ENCODE data around the gene SERPINA5. TPM values are rescaled to one million over a fixed set of nuclear protein-coding genes. Genes with fewer than 3 reads are reported as not detected.

SERPINA5 gene
- total and polyA plus RNA-seq, 2 of the 13 experiments (the other 11 are each of a cell fraction or from before 2014, with no cell fraction given): 449 to 498 TPM

GRCh38 chr14:94548131-94548998 lies 32.9 kb upstream of the SERPINA5 start (continued):
- TF ChIP-seq SATB2 (CRISPR knock-in tag; IDR thresholded peaks at IDR 0.05): no peak
- 0 out of 2 replicates have a peak, but pooled peaks have one; percentile 57 for TF ChIP-seq NR2F6 (IDR thresholded peaks at IDR 0.05)
- TF ChIP-seq NR2F6 (CRISPR knock-in tag; IDR thresholded peaks at IDR 0.05): peak; percentile 94

DNA sequence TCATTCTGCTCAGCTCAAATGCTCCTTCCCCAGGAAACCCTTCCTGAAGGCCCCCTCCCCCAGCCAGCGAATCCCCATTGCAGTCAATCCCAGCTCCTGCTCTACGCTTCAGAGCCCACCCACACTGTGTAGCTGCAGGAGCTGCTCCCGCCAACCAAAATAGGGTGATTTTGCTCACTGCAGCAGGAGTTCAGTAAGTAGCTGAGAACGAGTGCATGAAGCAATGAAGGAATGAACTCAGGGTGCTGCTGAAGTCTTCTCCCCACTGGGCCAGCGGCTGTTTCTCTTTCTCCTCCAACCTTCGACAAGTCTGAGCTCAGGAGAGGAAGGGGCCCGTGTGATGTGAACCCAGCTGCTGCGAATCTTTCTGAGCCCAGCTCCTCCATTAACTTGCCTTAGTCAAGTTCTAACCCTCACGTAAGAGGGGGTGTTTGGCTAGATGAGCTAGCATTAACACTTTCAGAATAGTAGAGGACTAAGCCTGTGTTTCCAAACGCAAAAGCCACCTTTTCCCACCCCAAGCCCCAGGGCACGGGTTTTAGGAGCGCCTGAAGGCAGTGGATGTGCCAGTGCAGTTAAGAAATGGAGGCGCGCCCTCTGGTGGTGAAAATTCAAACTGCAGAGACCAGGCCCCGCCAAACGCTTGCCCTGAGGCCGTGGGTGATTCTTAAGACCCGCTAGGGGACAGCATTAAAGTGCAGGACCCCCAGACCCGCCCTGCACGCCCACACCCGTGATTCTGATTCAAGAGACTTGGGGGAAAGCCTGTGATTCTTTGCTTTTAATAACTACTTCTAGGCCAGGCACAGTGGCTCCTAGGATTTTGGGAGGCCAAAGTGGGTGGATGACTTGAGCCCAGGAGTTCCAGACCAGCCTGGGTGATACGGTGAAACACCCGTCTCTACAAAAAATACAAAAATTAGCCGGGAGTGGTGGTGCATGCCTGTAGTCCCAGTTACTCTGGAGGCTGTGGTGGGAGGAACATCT lies 31.9 kb upstream of the SERPINA5 start:
- 20% methylated on average over 19 of the region's 24 CpGs for WGBS (ENCODE audit: low lambda C conversion rate)
- H3K4me3 ChIP-seq (replicated peaks in 1 of 3; ENCODE audit: insufficient read depth in 1 of 3, low read depth in 2 of 3, low read length in 3 of 3): peak overlapping the region; percentile 20 to 58 (median 20); a peak in 4 of 6 replicates
- peak overlapping the region; percentile 76 for H3K4me2 ChIP-seq (ENCODE audit: low read depth, low read length)
- no peaks in the 10 kb centered on the region for H3K79me2 ChIP-seq (ENCODE audit: insufficient read depth, low read length)
- peaks cover 12% of the 10 kb centered on the region for H3K9me3 ChIP-seq (ENCODE audit: low read length)
- peaks cover 73% of the 10 kb centered on the region for H3K4me1 ChIP-seq (ENCODE audit: insufficient read depth, low read length)
- ATAC-seq: peak; percentile 88
- peak overlapping the region; percentile 19; the same call in 1 of the 2 replicates for H3K9ac ChIP-seq (ENCODE audit: insufficient read depth, low read depth, low read length)
- H3K36me3 ChIP-seq (replicated peaks in 1 of 2; ENCODE audit: control insufficient read depth in 1 of 2, insufficient read depth in 2 of 2, low read length in 2 of 2): no peaks in the 10 kb centered on the region
- ChIA-PET POLR2A (interaction anchor here (0.6 to 3.0 kb wide), 21 partner anchors 9 to 126 kb away, joined by 3 to 23 read pairs (median 4); partner anchors contain the start of genes SERPINA3, SERPINA4 and SERPINA5), CTCF (ENCODE audit: low intra/inter-chr PET ratio, low total read pairs) (interaction anchor here (0.7 to 3.1 kb wide), 7 partner anchors 13 to 132 kb away, joined by 3 to 14 read pairs (median 5); no protein-coding TSS in a partner anchor)
- no TSS peak for BruUV-seq (replicated peaks)
- no peaks in the 10 kb centered on the region for H3K27me3 ChIP-seq (ENCODE audit: control insufficient read depth in 1 of 2, insufficient read depth in 2 of 2, low read length in 2 of 2)
- DNase-seq (ENCODE audit: low spot score): peak; percentile 56
- H4K20me1 ChIP-seq (ENCODE audit: insufficient read depth, low read length): no peaks in the 10 kb centered on the region
- intact Hi-C loops (cut with micrococcal nuclease; ENCODE audit: unreplicated experiment): loop anchor here (1.0 to 2.0 kb wide), 3 partner anchors 50 to 126 kb away; no protein-coding TSS in a partner anchor
- H2AFZ ChIP-seq (ENCODE audit: low read length): no peak overlapping the region
- H3K27ac ChIP-seq (ENCODE audit: extremely low read length, insufficient read depth, low read length): no peak overlapping the region
- in situ Hi-C loops (cut with HindIII; ENCODE audit: extremely low pct_ligation_motif_present, low pct_unique_long_range_greater_than_20kb): loop anchor here (5.0 to 10.0 kb wide), 2 partner anchors 122 to 136 kb away; no protein-coding TSS in a partner anchor
- FAIRE-seq: no peak
- TF ChIP-seq, protein P1, sequence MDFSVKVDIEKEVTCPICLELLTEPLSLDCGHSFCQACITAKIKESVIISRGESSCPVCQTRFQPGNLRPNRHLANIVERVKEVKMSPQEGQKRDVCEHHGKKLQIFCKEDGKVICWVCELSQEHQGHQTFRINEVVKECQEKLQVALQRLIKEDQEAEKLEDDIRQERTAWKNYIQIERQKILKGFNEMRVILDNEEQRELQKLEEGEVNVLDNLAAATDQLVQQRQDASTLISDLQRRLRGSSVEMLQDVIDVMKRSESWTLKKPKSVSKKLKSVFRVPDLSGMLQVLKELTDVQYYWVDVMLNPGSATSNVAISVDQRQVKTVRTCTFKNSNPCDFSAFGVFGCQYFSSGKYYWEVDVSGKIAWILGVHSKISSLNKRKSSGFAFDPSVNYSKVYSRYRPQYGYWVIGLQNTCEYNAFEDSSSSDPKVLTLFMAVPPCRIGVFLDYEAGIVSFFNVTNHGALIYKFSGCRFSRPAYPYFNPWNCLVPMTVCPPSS (IDR thresholded peaks at IDR 0.05): no peak
- TF ChIP-seq ZNF572 (CRISPR knock-in tag; IDR thresholded peaks at IDR 0.05): 0 out of 2 replicates have a peak, but pooled peaks have one; percentile 27
- TF ChIP-seq BHLHE40 (IDR thresholded peaks at IDR 0.05; ENCODE audit: low read length): peak; percentile 12; the same call in 1 of the 2 replicates
- no peak for TF ChIP-seq HOXA5 (CRISPR knock-in tag; IDR thresholded peaks at IDR 0.05)
- TF ChIP-seq ZBTB7B (CRISPR knock-in tag; IDR thresholded peaks at IDR 0.05): peak; percentile 41
- TF ChIP-seq, protein P2, sequence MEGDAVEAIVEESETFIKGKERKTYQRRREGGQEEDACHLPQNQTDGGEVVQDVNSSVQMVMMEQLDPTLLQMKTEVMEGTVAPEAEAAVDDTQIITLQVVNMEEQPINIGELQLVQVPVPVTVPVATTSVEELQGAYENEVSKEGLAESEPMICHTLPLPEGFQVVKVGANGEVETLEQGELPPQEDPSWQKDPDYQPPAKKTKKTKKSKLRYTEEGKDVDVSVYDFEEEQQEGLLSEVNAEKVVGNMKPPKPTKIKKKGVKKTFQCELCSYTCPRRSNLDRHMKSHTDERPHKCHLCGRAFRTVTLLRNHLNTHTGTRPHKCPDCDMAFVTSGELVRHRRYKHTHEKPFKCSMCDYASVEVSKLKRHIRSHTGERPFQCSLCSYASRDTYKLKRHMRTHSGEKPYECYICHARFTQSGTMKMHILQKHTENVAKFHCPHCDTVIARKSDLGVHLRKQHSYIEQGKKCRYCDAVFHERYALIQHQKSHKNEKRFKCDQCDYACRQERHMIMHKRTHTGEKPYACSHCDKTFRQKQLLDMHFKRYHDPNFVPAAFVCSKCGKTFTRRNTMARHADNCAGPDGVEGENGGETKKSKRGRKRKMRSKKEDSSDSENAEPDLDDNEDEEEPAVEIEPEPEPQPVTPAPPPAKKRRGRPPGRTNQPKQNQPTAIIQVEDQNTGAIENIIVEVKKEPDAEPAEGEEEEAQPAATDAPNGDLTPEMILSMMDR (CRISPR knock-in tag; IDR thresholded peaks at IDR 0.05): peak; percentile 90
- peak; percentile 42; the same call in 1 of the 2 replicates for TF ChIP-seq ESRRA (CRISPR knock-in tag; IDR thresholded peaks at IDR 0.05; ENCODE audit: low read depth)
- TF ChIP-seq FOXO1 (CRISPR knock-in tag; IDR thresholded peaks at IDR 0.05): peak; percentile 17; the same call in 1 of the 2 replicates
- TF ChIP-seq NR2F2 (IDR thresholded peaks at IDR 0.05; ENCODE audit: borderline replicate concordance, low read depth): 0 out of 2 replicates have a peak, but pooled peaks have one; percentile 27
- TF ChIP-seq POLR2AphosphoS5 (IDR thresholded peaks at IDR 0.05; ENCODE audit: low read depth, low read length): no peak
- TF ChIP-seq ZNF317 (CRISPR knock-in tag; IDR thresholded peaks at IDR 0.05): 0 out of 2 replicates have a peak, but pooled peaks have one; percentile 24
- TF ChIP-seq NFATC3 (CRISPR knock-in tag; IDR thresholded peaks at IDR 0.05): no peak
- no peak for TF ChIP-seq ZNF761 (CRISPR knock-in tag; conservative IDR thresholded peaks at IDR 0.05)
- TF ChIP-seq MTA1 (CRISPR knock-in tag; IDR thresholded peaks at IDR 0.05; ENCODE audit: borderline replicate concordance): no peak
- TF ChIP-seq MIER3 (CRISPR knock-in tag; IDR thresholded peaks at IDR 0.05; ENCODE audit: borderline replicate concordance): 0 out of 2 replicates have a peak, but pooled peaks have one; percentile 23
- TF ChIP-seq ZSCAN12 (CRISPR knock-in tag; IDR thresholded peaks at IDR 0.05): no peak
